ENCODE data around the gene DCC.

DNA sequence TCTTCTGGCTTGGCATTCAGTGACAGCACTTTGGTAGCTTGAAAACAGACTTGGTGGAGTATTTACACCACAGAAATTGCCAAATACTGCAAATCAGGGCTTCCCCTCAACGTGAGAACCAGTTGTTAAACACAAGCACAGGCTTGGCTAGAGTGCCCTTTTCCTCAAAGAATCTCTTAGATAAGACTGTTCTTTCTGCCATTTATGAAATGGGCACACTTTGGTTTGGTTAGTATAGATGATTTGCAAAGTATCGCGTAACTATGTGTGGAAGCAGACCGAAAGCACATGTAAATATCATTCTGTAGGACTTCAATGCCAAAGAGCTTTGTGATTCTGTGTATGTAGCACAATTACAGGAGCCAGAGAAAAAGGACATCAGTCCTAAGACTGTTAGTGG lies 308.2 kb downstream of the DCC start:
- TF ChIP-seq, protein P1, sequence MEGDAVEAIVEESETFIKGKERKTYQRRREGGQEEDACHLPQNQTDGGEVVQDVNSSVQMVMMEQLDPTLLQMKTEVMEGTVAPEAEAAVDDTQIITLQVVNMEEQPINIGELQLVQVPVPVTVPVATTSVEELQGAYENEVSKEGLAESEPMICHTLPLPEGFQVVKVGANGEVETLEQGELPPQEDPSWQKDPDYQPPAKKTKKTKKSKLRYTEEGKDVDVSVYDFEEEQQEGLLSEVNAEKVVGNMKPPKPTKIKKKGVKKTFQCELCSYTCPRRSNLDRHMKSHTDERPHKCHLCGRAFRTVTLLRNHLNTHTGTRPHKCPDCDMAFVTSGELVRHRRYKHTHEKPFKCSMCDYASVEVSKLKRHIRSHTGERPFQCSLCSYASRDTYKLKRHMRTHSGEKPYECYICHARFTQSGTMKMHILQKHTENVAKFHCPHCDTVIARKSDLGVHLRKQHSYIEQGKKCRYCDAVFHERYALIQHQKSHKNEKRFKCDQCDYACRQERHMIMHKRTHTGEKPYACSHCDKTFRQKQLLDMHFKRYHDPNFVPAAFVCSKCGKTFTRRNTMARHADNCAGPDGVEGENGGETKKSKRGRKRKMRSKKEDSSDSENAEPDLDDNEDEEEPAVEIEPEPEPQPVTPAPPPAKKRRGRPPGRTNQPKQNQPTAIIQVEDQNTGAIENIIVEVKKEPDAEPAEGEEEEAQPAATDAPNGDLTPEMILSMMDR (IDR thresholded peaks at IDR 0.05): no peak
- no peak for TF ChIP-seq EZH2 (IDR thresholded peaks at IDR 0.05; ENCODE audit: borderline replicate concordance, insufficient read depth, low read depth, low read length, poor library complexity, severe bottlenecking)

Data from B cell (primary cell).